HG03521 (cell line): ENCODE measurements around the gene PRRC2C.
"Not testable (repeated sequence)": the region's sequence is repeated elsewhere in the genome, so short reads cannot be mapped to it uniquely, and the experiment has no call there.

Experiments used
- ATAC-seq: cut with Tn5 transposase; IDR thresholded peaks from one replicate; pipeline ENCODE4 v1.9.1; 2021; ENCODE audit warnings: mild to moderate bottlenecking, moderate library complexity; ENCODE audit not compliant: unreplicated experiment

PRRC2C gene

GRCh38 chr1:171582589-171582988, 97.3 kb downstream of the PRRC2C start:
- ATAC-seq: no peak

- ATAC-seq: no peak
Measured at GRCh38 chr1:171583591-171584201, 98.4 kb downstream of the PRRC2C start.

GRCh38 chr1:171585715-171586114, 100.4 kb downstream of the PRRC2C start:
- ATAC-seq: no peak

- no peak for ATAC-seq
Measured at GRCh38 chr1:171588230-171588629, 102.9 kb downstream of the PRRC2C start.

- no peak for ATAC-seq
Measured at GRCh38 chr1:171590022-171590421, 104.7 kb downstream of the PRRC2C start.

GRCh38 chr1:171595324-171595723, 110.0 kb downstream of the PRRC2C start:
- ATAC-seq: no peak

- no peak for ATAC-seq
Measured at GRCh38 chr1:171596119-171596518, 110.8 kb downstream of the PRRC2C start.

- ATAC-seq: no peak
Measured at GRCh38 chr1:171596705-171597104, 111.4 kb downstream of the PRRC2C start.

GRCh38 chr1:171597203-171597602, 111.9 kb downstream of the PRRC2C start:
- no peak for ATAC-seq

- ATAC-seq: not testable (repeated sequence)
Measured at GRCh38 chr1:171600310-171600709, 115.0 kb downstream of the PRRC2C start.

- ATAC-seq: no peak
Measured at GRCh38 chr1:171600862-171601261, 115.5 kb downstream of the PRRC2C start.

GRCh38 chr1:171603042-171603441, 117.7 kb downstream of the PRRC2C start:
- ATAC-seq: not testable (repeated sequence)

GRCh38 chr1:171606402-171606941, 121.1 kb downstream of the PRRC2C start:
- ATAC-seq: peak; percentile 34

- ATAC-seq: no peak
Measured at GRCh38 chr1:171610385-171610784, 125.1 kb downstream of the PRRC2C start.

GRCh38 chr1:171611306-171611705, 126.0 kb downstream of the PRRC2C start:
- no peak for ATAC-seq

GRCh38 chr1:171613282-171613681, 128.0 kb downstream of the PRRC2C start:
- ATAC-seq: no peak

GRCh38 chr1:171615122-171615906, 130.0 kb downstream of the PRRC2C start:
- not testable (repeated sequence) for ATAC-seq

GRCh38 chr1:171616586-171616985, 131.3 kb downstream of the PRRC2C start:
- ATAC-seq: no peak

- ATAC-seq: no peak
Measured at GRCh38 chr1:171622152-171622462, 136.8 kb downstream of the PRRC2C start, which contains the start of gene MYOCOS. Gene MYOCOS (plus strand): TSS chr1:171622243. CDS start chr1:171623884, 1,641 bp downstream.

- ATAC-seq: no peak
Measured at GRCh38 chr1:171623651-171624331, 138.5 kb downstream of the PRRC2C start.

- ATAC-seq: no peak
Measured at GRCh38 chr1:171625225-171625624, 139.9 kb downstream of the PRRC2C start.

GRCh38 chr1:171627020-171627419, 141.7 kb downstream of the PRRC2C start:
- ATAC-seq: no peak
